ENCODE results near the gene RCAN3.
"Not testable (repeated sequence)": the region's sequence is repeated elsewhere in the genome, so short reads cannot be mapped to it uniquely, and the experiment has no call there.

RCAN3 gene

GRCh38 chr1:24508911-24509310, 6.3 kb downstream of the RCAN3 start:
- Histone ChIP-seq H3K36me3 (no peaks in the 10 kb centered on the region), H3K27ac (no peak overlapping the region), H3K4me2 (no peak overlapping the region), H4K20me1 (no peaks in the 10 kb centered on the region), H3K9ac (no peak overlapping the region), H3K27me3 (peaks cover 21% of the 10 kb centered on the region), H3K9me3 (no peaks in the 10 kb centered on the region), H3K4me1 (no peaks in the 10 kb centered on the region), H3K4me3 (no peak overlapping the region)
- no peak for TF ChIP-seq Cebpa-rat (IDR thresholded peaks at IDR 0.05)

- Histone ChIP-seq H3K4me1 (no peaks in the 10 kb centered on the region), H3K4me3 (no peak overlapping the region), H4K20me1 (no peaks in the 10 kb centered on the region), H3K27me3 (no peaks in the 10 kb centered on the region), H3K9ac (no peak overlapping the region), H3K36me3 (no peaks in the 10 kb centered on the region), H3K4me2 (no peak overlapping the region), H3K27ac (no peak overlapping the region), H3K9me3 (no peaks in the 10 kb centered on the region)
- no peak for TF ChIP-seq Cebpa-rat (IDR thresholded peaks at IDR 0.05)
Observed at GRCh38 chr1:24513706-24514105, 11.1 kb downstream of the RCAN3 start.

GRCh38 chr1:24514946-24515345, 12.3 kb downstream of the RCAN3 start:
- no peak overlapping the region for H3K4me3 ChIP-seq
- H3K27me3 ChIP-seq: no peaks in the 10 kb centered on the region
- no peaks in the 10 kb centered on the region for H3K4me1 ChIP-seq
- no peak for TF ChIP-seq Cebpa-rat (IDR thresholded peaks at IDR 0.05)
- no peak overlapping the region for H3K27ac ChIP-seq
- H3K9ac ChIP-seq: no peak overlapping the region
- no peaks in the 10 kb centered on the region for H4K20me1 ChIP-seq
- H3K4me2 ChIP-seq: no peak overlapping the region
- no peaks in the 10 kb centered on the region for H3K9me3 ChIP-seq
- no peaks in the 10 kb centered on the region for H3K36me3 ChIP-seq

- not testable (repeated sequence) for H3K4me1 ChIP-seq, H3K4me3 ChIP-seq, H3K9ac ChIP-seq, H3K36me3 ChIP-seq, H3K4me2 ChIP-seq, H3K27me3 ChIP-seq, H3K9me3 ChIP-seq, H4K20me1 ChIP-seq, H3K27ac ChIP-seq
Observed at GRCh38 chr1:24515671-24516209, 13.1 kb downstream of the RCAN3 start.

- Histone ChIP-seq H3K4me1 (no peaks in the 10 kb centered on the region), H3K9ac (no peak overlapping the region), H3K9me3 (no peaks in the 10 kb centered on the region), H3K27ac (no peak overlapping the region), H3K27me3 (no peaks in the 10 kb centered on the region), H4K20me1 (no peaks in the 10 kb centered on the region), H3K4me3 (no peak overlapping the region), H3K36me3 (no peaks in the 10 kb centered on the region), H3K4me2 (no peak overlapping the region)
- TF ChIP-seq Cebpa-rat (IDR thresholded peaks at IDR 0.05): no peak
Observed at GRCh38 chr1:24516506-24516905, 13.9 kb downstream of the RCAN3 start.

- H3K4me2 ChIP-seq: no peak overlapping the region
- no peak overlapping the region for H3K9ac ChIP-seq
- no peaks in the 10 kb centered on the region for H3K27me3 ChIP-seq
- H4K20me1 ChIP-seq: no peaks in the 10 kb centered on the region
- no peak overlapping the region for H3K4me3 ChIP-seq
- no peaks in the 10 kb centered on the region for H3K9me3 ChIP-seq
- no peaks in the 10 kb centered on the region for H3K36me3 ChIP-seq
- no peak for TF ChIP-seq Cebpa-rat (IDR thresholded peaks at IDR 0.05)
- H3K4me1 ChIP-seq: no peaks in the 10 kb centered on the region
- no peak overlapping the region for H3K27ac ChIP-seq
Observed at GRCh38 chr1:24517898-24518297, 15.3 kb downstream of the RCAN3 start.

- not testable (repeated sequence) for H3K4me1 ChIP-seq, H3K27me3 ChIP-seq, H3K36me3 ChIP-seq, H3K4me2 ChIP-seq, H3K4me3 ChIP-seq, H3K9me3 ChIP-seq, H4K20me1 ChIP-seq, H3K27ac ChIP-seq, H3K9ac ChIP-seq
Observed at GRCh38 chr1:24520282-24520681, 17.6 kb downstream of the RCAN3 start.

- Histone ChIP-seq H3K27me3 (no peaks in the 10 kb centered on the region), H3K9ac (no peak overlapping the region), H3K27ac (no peak overlapping the region), H3K4me3 (no peak overlapping the region), H3K36me3 (no peaks in the 10 kb centered on the region), H4K20me1 (no peaks in the 10 kb centered on the region), H3K9me3 (no peaks in the 10 kb centered on the region), H3K4me1 (no peaks in the 10 kb centered on the region), H3K4me2 (no peak overlapping the region)
- no peak for TF ChIP-seq Cebpa-rat (IDR thresholded peaks at IDR 0.05)
Observed at GRCh38 chr1:24525606-24526005, 23.0 kb downstream of the RCAN3 start.

GRCh38 chr1:24526045-24526444, 23.4 kb downstream of the RCAN3 start:
- no peaks in the 10 kb centered on the region for H3K36me3 ChIP-seq
- no peaks in the 10 kb centered on the region for H3K27me3 ChIP-seq
- no peaks in the 10 kb centered on the region for H4K20me1 ChIP-seq
- no peak for TF ChIP-seq Cebpa-rat (IDR thresholded peaks at IDR 0.05)
- no peak overlapping the region for H3K27ac ChIP-seq
- H3K9me3 ChIP-seq: no peaks in the 10 kb centered on the region
- no peak overlapping the region for H3K4me2 ChIP-seq
- no peak overlapping the region for H3K4me3 ChIP-seq
- no peak overlapping the region for H3K9ac ChIP-seq
- no peaks in the 10 kb centered on the region for H3K4me1 ChIP-seq

GRCh38 chr1:24526940-24527542, 24.4 kb downstream of the RCAN3 start:
- Histone ChIP-seq H3K27me3 (no peaks in the 10 kb centered on the region), H3K36me3 (no peaks in the 10 kb centered on the region), H3K4me2 (no peak overlapping the region), H3K4me1 (no peaks in the 10 kb centered on the region), H3K9me3 (no peaks in the 10 kb centered on the region), H3K27ac (no peak overlapping the region), H4K20me1 (no peaks in the 10 kb centered on the region), H3K9ac (no peak overlapping the region), H3K4me3 (no peak overlapping the region)
- TF ChIP-seq Cebpa-rat (IDR thresholded peaks at IDR 0.05): no peak

GRCh38 chr1:24528744-24529143, 26.1 kb downstream of the RCAN3 start:
- Histone ChIP-seq H3K4me1 (no peaks in the 10 kb centered on the region), H3K4me3 (no peak overlapping the region), H3K4me2 (no peak overlapping the region), H3K27me3 (no peaks in the 10 kb centered on the region), H4K20me1 (no peaks in the 10 kb centered on the region), H3K36me3 (no peaks in the 10 kb centered on the region), H3K9ac (no peak overlapping the region), H3K9me3 (no peaks in the 10 kb centered on the region), H3K27ac (no peak overlapping the region)
- TF ChIP-seq Cebpa-rat (IDR thresholded peaks at IDR 0.05): no peak

GRCh38 chr1:24529292-24529691, 26.7 kb downstream of the RCAN3 start:
- not testable (repeated sequence) for H3K36me3 ChIP-seq, H3K27ac ChIP-seq, H3K9me3 ChIP-seq, H3K27me3 ChIP-seq, H4K20me1 ChIP-seq, H3K9ac ChIP-seq, H3K4me1 ChIP-seq, H3K4me3 ChIP-seq, H3K4me2 ChIP-seq

Measured in BLaER1 (cell line).